Spleen (tissue), 7 donors: ENCODE results near the gene SEMA3E.

Experiments used
- POLR2A ChIP-seq, 3 donors: fragments of 450-650 bp; IDR thresholded peaks; one replicate each; pipeline ENCODE4 v1.5.1; 2017; ENCODE audit warnings: antibody characterized with exemption in 3 of 3, mild to moderate bottlenecking in 1 of 3
- POLR2AphosphoS5 ChIP-seq, 3 donors: sonication (generic); formaldehyde crosslinking; IDR thresholded peaks; one replicate each; pipeline ENCODE4 v1.5.1; 2017; ENCODE audit warnings: antibody characterized with exemption in 3 of 3
- TF ChIP-seq, protein P1 (sequence below), 11 experiments: fragments of 200-600 bp in 7 of 11; fragments of 450-650 bp in 4 of 11; sonication (generic) in 4 of 11; IDR thresholded peaks in 8 of 11; conservative IDR thresholded peaks in 3 of 11; 1 replicate in 7 of 11; 2 replicates in 4 of 11; pipeline versions ENCODE4 v1.4.0 to v1.8.0; 2016 to 2021; ENCODE audit warnings: antibody characterized with exemption in 11 of 11, inconsistent platforms in 4 of 11, mild to moderate bottlenecking in 1 of 11
- donor health status: DM: no; HTN: no; CAD: no; lungs with moderate emphysema.
- donor health status: DM: no; HTN: no; CAD: no.
- donor health status: DM: no; HTN: no; CAD: no.

DNA sequence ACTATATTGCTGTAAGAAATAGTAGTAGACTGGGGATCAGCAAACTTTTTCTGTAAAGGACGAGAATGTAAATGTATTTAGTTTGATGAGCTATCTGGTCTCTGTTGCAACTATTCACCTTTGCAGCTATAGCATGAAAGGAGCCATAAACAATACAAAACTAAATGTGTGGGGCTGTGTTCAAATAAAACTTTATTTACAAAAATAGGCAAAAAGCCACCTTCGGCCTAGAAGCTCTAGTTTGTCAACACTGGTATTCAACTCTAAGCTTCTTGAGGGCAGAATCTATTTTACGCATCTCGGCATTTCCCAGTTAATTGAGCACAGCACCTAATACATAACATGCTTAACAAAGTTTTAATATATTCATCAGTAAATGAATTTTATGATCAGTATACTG, 181.4 kb downstream of the SEMA3E start:
- TF ChIP-seq, protein P1, sequence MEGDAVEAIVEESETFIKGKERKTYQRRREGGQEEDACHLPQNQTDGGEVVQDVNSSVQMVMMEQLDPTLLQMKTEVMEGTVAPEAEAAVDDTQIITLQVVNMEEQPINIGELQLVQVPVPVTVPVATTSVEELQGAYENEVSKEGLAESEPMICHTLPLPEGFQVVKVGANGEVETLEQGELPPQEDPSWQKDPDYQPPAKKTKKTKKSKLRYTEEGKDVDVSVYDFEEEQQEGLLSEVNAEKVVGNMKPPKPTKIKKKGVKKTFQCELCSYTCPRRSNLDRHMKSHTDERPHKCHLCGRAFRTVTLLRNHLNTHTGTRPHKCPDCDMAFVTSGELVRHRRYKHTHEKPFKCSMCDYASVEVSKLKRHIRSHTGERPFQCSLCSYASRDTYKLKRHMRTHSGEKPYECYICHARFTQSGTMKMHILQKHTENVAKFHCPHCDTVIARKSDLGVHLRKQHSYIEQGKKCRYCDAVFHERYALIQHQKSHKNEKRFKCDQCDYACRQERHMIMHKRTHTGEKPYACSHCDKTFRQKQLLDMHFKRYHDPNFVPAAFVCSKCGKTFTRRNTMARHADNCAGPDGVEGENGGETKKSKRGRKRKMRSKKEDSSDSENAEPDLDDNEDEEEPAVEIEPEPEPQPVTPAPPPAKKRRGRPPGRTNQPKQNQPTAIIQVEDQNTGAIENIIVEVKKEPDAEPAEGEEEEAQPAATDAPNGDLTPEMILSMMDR (IDR thresholded peaks at IDR 0.05 in 8 of 11, conservative IDR thresholded peaks at IDR 0.05 in 3 of 11): no peak
- TF ChIP-seq POLR2A (IDR thresholded peaks at IDR 0.05) (no peak), POLR2AphosphoS5 (IDR thresholded peaks at IDR 0.05) (no peak)
